Cardiac fibroblast (primary cell): ENCODE results near the gene PROSER3.
A peak's percentile ranks its signal among the peaks of the same experiment; 100 is the strongest.
"Not testable (repeated sequence)": the region's sequence is repeated elsewhere in the genome, so short reads cannot be mapped to it uniquely, and the experiment has no call there.

Source experiments
- DNase-seq, 2 donors: peaks; one replicate each; pipeline versions ENCODE4 v3.0.0 to v3.0.0-alpha.2; 2010; ENCODE audit warnings: low read depth in 2 of 2
- H3K4me3 ChIP-seq, 2 donors: replicated peaks in 1 of 2; 1 replicate in 1 of 2; 2 replicates in 1 of 2; pipeline ENCODE4 v1.5.1; 2011; ENCODE audit warnings: low read depth in 2 of 2, low read length in 2 of 2, mild to moderate bottlenecking in 2 of 2, moderate library complexity in 1 of 2
- CTCF ChIP-seq: IDR thresholded peaks from one replicate; pipeline ENCODE4 v1.5.1; 2011; ENCODE audit warnings: low read depth, mild to moderate bottlenecking, low read length, inconsistent platforms

Gene PROSER3

GRCh38 chr19:35789978-35790944 lies 32.3 kb downstream of the PROSER3 start:
- TF ChIP-seq CTCF, result no peak
- no peak for DNase-seq
- no peak overlapping the region for H3K4me3 ChIP-seq

GRCh38 chr19:35790981-35791813 lies 33.2 kb downstream of the PROSER3 start:
- DNase-seq, result no peak
- no peak overlapping the region for H3K4me3 ChIP-seq
- no peak for TF ChIP-seq CTCF

GRCh38 chr19:35791814-35792279 lies 33.9 kb downstream of the PROSER3 start:
- no peak overlapping the region for H3K4me3 ChIP-seq
- no peak for DNase-seq
- TF ChIP-seq CTCF, result no peak

GRCh38 chr19:35792312-35792711 lies 34.3 kb downstream of the PROSER3 start:
- H3K4me3 ChIP-seq, result no peak overlapping the region
- DNase-seq, result no peak
- no peak for TF ChIP-seq CTCF

- no peak for DNase-seq
- no peak overlapping the region for H3K4me3 ChIP-seq
- no peak for TF ChIP-seq CTCF
Measured at GRCh38 chr19:35792888-35793287, 34.9 kb downstream of the PROSER3 start.

- no peak overlapping the region for H3K4me3 ChIP-seq
- peak; percentile 21 to 70 for DNase-seq
- no peak for TF ChIP-seq CTCF
Measured at GRCh38 chr19:35793381-35794165, 35.6 kb downstream of the PROSER3 start.

- DNase-seq, H3K4me3 ChIP-seq: not testable (repeated sequence)
Measured at GRCh38 chr19:35795564-35795963, 37.6 kb downstream of the PROSER3 start.
